ENCODE results near the gene WASF2.
A peak's percentile ranks its signal among the peaks of the same experiment; 100 is the strongest.
"Not testable (repeated sequence)": the region's sequence is repeated elsewhere in the genome, so short reads cannot be mapped to it uniquely, and the experiment has no call there.

WASF2 gene

GRCh38 chr1:27394925-27395324 is 95.0 kb downstream of the WASF2 start:
- no peak for DNase-seq

DNA sequence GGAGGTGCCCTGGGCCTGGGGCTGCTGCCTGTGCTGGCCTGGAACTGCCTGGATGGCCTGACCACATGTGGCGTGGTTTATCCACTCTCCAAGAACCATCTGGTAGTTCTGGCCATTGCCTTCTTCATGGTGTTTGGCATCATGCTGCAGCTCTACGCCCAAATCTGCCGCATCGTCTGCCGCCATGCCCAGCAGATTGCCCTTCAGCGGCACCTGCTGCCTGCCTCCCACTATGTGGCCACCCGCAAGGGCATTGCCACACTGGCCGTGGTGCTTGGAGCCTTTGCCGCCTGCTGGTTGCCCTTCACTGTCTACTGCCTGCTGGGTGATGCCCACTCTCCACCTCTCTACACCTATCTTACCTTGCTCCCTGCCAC is 95.7 kb downstream of the WASF2 start:
- DNase-seq: no peak

GRCh38 chr1:27393641-27394281 is 96.2 kb downstream of the WASF2 start:
- no peak for DNase-seq

DNA sequence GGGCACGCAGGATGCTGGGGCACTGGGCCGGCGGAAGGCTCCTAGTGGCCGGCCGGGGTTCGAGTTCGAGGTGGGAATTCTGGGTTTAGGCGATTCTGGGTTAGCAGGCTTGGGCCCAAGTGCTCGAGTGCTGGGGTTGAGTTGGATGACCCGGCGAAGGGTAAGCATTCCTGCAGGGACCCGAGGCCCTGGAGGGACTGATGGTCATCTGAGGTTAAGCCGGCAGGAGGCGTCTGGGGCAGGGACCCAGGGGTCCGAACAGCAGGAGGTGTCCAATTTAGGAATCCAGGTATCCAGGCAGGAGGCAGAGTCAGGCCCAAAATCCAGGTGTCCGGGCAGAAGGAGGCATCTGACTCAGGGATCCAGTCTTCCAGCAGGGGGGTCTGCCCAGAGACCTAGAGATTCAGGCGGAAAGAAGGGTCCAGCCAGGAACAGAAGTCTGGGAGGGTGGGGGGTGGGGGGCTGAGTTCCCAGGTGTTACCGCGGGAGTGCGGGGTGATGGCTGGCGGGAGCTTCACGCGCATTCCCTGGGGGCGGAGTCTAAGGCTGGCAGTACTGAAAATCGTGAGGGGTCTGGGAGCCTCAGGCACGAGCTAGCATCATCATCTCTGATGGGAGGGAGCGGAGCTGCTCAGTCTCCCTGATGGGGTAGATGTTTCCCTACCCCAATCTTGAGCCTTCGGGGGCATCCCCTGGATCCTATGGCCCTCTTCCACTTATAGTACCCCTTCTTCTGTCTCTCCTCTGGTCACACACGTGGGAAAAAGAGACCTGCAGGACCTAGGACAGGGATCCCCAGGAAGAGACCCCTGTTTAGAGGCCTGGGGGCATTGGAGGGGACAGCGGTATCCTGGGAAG is 97.0 kb downstream of the WASF2 start:
- no peak for DNase-seq

- peak; percentile 93 for DNase-seq
Measured at GRCh38 chr1:27392096-27392777, 97.7 kb downstream of the WASF2 start, which contains the start of gene GPR3. TSS of gene GPR3 (plus strand) at chr1:27392622. CDS start at chr1:27393799, 1,177 bp downstream.

DNA sequence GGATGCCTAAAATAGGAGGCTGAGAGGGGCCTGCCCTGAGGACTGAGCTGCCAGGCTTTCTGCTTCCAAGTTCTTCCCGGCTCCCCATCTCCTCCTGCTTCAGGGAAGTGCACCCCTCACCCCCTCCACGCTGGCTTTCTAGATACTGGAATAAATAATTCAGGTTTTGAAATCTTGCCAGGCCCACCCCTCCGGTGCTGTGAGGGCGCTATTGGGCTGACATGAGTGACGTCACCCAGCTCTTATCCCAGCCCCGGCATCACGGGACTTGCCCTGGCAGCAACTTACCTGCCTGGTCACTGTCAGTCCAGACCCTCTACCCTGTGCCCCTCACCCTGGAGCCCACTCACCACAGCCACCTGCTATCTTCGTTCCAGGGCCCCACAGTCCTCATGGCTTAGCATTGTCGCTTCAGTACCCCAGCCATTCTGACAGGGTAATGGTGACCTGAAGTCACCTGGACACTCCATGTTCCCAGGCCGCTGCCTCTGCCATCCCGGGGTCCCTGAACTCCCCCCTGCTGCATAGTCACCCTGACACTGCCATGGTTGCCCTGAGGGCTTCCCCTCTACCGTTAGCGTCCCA is 98.4 kb downstream of the WASF2 start:
- peak; percentile 55 for DNase-seq

DNA sequence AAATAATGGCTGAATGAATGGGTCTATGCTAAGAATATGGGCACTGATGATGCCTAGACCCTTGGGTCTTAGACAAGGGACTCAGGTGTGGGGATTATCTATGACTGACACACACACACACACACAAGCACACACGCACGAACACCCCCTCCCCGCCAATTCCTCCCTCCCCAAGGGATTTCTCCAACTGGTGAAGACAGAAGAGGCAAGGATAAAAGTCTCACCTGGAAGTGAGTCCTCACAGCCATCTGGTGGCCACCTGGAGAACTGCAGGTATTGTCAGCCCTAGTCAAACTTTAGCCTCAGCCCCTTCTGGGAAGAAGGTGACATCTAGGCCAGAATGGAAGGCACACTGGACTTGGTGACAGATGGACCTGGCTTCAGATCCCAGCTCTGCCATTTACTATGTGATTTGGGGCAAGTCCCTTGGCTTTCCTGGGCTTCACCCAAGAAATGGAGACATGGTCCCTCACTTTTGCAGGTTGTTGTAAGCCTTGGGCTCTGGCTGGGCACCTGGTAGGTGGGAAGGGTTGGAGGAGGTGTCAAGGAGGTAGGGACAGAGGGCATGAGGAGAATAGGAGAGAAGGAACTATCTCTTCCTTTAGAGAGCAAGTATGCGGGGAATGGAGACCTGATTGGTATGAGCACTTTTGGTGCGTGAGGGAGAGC is 101.5 kb downstream of the WASF2 start:
- no peak for DNase-seq

DNA sequence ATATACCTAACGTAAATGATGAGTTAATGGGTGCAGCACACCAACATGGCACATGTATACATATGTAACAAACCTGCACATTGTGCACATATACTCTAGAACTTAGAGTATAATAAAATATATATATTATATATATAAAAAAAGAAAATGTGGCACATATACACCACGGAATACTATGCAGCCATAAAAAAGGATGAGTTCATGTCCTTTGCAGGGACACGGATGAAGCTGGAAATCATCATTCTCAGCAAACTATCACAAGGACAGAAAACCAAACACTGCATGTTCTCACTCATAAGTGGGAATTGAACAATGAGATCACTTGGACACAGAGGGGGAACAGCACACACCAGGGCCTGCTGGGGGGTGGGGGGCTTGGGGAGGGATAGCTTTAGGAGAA is 105.2 kb downstream of the WASF2 start:
- DNase-seq: not testable (repeated sequence)

DNA sequence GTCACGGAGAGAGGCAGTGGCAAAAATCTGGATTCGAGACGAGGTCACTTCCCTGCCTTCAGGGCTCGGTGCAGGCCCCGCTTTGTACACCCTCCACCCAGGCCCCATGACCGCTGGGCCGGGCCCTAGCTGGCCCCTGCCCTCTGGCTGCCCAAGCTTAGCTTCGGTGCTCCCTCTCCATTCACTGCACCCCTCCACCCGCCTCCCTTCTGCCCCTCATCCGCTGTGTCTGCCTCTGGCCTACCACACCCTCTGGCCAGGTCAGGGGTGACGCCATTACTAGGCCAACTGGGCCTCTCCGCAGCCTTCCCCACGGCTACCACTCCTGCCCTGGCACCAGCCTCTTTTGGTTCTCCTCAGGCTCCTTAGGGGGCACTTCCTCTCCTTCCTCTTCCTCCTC is 106.3 kb downstream of the WASF2 start:
- DNase-seq: no peak

GRCh38 chr1:27383039-27383605 is 106.8 kb downstream of the WASF2 start, which contains the start of gene CD164L2:
TSS of gene CD164L2 (minus strand) at chr1:27383333. CDS start at chr1:27383239, 94 bp downstream.
- DNase-seq: no peak

GRCh38 chr1:27381969-27382762 is 107.8 kb downstream of the WASF2 start:
- no peak for DNase-seq

GRCh38 chr1:27380766-27381733 is 108.9 kb downstream of the WASF2 start:
- no peak for DNase-seq

GRCh38 chr1:27380224-27380623 is 109.7 kb downstream of the WASF2 start:
- no peak for DNase-seq

GRCh38 chr1:27379564-27380122 is 110.3 kb downstream of the WASF2 start:
- no peak for DNase-seq

DNA sequence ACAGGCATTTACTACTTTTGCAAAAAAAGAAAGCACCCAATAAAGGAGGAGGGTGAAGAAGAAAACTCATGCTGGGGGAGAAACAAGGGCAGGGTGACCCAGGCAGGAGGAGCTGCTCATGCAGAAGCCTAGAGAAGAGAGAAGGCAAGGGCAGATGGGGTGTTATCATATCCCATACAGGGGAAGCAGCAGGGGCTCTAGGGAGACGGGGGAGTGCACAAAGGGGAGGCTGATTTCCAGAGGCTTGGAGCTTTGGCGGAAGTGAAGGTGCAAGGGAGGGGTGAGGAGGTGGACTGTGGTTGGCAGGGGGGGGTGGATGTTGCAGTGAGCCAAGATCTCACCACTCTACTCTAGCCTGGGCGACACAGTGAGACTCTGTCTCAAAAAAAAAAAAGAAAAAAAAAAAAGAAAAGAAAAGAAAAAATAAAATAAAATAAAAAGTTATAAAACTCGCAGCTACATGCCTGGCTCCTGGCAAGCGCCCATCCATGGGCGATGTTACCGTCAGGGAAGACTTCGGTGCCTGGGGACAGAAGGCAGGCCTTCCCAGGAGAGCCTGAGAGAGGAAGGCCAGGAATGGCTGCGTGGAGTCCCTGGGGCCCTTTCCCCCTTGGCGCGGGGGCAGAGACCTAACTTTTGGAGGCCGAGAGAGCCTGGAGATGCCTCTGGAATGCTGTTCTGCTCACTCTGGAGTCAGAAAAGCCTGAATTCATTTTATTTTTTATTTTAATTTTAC is 112.0 kb downstream of the WASF2 start:
- DNase-seq: no peak

GRCh38 chr1:27374362-27375086 is 115.4 kb downstream of the WASF2 start, which contains the start of gene FCN3:
TSS of gene FCN3 (minus strand) at chr1:27374824. CDS start at chr1:27374818, 6 bp downstream.
- DNase-seq: no peak

- DNase-seq: no peak
Measured at GRCh38 chr1:27372808-27373690, 116.9 kb downstream of the WASF2 start.
